ENCODE data around the gene PCF11. TPM values are rescaled to one million over a fixed set of nuclear protein-coding genes. Genes with fewer than 3 reads are reported as not detected.

PCF11 gene
- total and polyA plus RNA-seq, 2 of the 13 experiments (the other 11 are each of a cell fraction or from before 2014, with no cell fraction given) = 40.3 to 47.7 TPM

DNA sequence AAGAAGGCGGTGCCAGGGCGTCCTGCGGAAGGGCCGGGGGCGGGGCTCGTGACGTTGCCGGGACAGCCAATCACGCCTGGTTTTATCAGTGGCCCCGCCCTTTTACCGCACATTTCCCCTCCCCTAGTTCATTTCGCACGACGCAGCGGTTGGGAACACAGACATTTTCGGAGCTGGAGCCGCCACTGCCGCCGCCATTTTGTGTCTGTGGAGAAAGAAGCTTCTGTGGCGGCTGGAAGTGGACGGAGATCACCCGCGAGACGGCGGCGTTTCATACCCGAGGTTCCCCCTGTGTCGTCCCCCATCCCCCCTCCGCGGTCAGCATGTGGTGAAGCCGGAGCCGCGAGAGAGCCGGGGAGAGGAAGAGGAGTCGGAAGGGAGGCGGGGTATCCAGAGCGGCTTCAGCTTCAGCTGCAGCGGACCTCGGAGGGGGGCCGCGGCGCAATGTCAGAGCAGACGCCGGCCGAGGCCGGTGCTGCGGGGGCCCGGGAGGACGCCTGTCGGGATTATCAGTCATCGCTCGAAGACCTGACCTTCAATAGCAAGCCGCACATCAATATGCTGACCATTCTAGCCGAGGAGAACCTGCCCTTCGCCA is at the start of gene PCF11 (continued):
- TF ChIP-seq SMC3 (IDR thresholded peaks at IDR 0.05; ENCODE audit: low read length) (no peak), TBX3 (IDR thresholded peaks at IDR 0.05; ENCODE audit: borderline replicate concordance) (peak; percentile 54; the same call in 1 of the 2 replicates), HOXA3 (CRISPR knock-in tag; IDR thresholded peaks at IDR 0.05) (peak; percentile 87), ZNF180 (CRISPR knock-in tag; IDR thresholded peaks at IDR 0.05; ENCODE audit: borderline replicate concordance, low read depth) (no peak), DR1 (CRISPR knock-in tag; IDR thresholded peaks at IDR 0.05) (peak; percentile 82; the same call in 1 of the 2 replicates), KLF15 (CRISPR knock-in tag; IDR thresholded peaks at IDR 0.05; ENCODE audit: borderline replicate concordance) (peak; percentile 70; the same call in 1 of the 2 replicates), ZKSCAN8 (CRISPR knock-in tag; IDR thresholded peaks at IDR 0.05; ENCODE audit: borderline replicate concordance) (no peak), BRCA1 (CRISPR knock-in tag; IDR thresholded peaks at IDR 0.05) (0 out of 2 replicates have a peak, but pooled peaks have one; percentile 73), DPF2 (CRISPR knock-in tag; IDR thresholded peaks at IDR 0.05; ENCODE audit: borderline replicate concordance, low read depth) (no peak), ZNF292 (CRISPR knock-in tag; IDR thresholded peaks at IDR 0.05; ENCODE audit: borderline replicate concordance, low read depth) (no peak), JUNB (CRISPR knock-in tag; IDR thresholded peaks at IDR 0.05; ENCODE audit: borderline replicate concordance) (no peak), ZNF546 (CRISPR knock-in tag; conservative IDR thresholded peaks at IDR 0.05) (no peak)
- TF ChIP-seq, protein P1, sequence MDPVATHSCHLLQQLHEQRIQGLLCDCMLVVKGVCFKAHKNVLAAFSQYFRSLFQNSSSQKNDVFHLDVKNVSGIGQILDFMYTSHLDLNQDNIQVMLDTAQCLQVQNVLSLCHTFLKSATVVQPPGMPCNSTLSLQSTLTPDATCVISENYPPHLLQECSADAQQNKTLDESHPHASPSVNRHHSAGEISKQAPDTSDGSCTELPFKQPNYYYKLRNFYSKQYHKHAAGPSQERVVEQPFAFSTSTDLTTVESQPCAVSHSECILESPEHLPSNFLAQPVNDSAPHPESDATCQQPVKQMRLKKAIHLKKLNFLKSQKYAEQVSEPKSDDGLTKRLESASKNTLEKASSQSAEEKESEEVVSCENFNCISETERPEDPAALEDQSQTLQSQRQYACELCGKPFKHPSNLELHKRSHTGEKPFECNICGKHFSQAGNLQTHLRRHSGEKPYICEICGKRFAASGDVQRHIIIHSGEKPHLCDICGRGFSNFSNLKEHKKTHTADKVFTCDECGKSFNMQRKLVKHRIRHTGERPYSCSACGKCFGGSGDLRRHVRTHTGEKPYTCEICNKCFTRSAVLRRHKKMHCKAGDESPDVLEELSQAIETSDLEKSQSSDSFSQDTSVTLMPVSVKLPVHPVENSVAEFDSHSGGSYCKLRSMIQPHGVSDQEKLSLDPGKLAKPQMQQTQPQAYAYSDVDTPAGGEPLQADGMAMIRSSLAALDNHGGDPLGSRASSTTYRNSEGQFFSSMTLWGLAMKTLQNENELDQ (CRISPR knock-in tag; IDR thresholded peaks at IDR 0.05; ENCODE audit: borderline replicate concordance) = no peak
- TF ChIP-seq, protein P2, sequence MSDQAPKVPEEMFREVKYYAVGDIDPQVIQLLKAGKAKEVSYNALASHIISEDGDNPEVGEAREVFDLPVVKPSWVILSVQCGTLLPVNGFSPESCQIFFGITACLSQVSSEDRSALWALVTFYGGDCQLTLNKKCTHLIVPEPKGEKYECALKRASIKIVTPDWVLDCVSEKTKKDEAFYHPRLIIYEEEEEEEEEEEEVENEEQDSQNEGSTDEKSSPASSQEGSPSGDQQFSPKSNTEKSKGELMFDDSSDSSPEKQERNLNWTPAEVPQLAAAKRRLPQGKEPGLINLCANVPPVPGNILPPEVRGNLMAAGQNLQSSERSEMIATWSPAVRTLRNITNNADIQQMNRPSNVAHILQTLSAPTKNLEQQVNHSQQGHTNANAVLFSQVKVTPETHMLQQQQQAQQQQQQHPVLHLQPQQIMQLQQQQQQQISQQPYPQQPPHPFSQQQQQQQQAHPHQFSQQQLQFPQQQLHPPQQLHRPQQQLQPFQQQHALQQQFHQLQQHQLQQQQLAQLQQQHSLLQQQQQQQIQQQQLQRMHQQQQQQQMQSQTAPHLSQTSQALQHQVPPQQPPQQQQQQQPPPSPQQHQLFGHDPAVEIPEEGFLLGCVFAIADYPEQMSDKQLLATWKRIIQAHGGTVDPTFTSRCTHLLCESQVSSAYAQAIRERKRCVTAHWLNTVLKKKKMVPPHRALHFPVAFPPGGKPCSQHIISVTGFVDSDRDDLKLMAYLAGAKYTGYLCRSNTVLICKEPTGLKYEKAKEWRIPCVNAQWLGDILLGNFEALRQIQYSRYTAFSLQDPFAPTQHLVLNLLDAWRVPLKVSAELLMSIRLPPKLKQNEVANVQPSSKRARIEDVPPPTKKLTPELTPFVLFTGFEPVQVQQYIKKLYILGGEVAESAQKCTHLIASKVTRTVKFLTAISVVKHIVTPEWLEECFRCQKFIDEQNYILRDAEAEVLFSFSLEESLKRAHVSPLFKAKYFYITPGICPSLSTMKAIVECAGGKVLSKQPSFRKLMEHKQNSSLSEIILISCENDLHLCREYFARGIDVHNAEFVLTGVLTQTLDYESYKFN (CRISPR knock-in tag; conservative IDR thresholded peaks at IDR 0.05) = 0 out of 2 replicates have a peak, but pooled peaks have one; percentile 0
- TF ChIP-seq, protein P3, sequence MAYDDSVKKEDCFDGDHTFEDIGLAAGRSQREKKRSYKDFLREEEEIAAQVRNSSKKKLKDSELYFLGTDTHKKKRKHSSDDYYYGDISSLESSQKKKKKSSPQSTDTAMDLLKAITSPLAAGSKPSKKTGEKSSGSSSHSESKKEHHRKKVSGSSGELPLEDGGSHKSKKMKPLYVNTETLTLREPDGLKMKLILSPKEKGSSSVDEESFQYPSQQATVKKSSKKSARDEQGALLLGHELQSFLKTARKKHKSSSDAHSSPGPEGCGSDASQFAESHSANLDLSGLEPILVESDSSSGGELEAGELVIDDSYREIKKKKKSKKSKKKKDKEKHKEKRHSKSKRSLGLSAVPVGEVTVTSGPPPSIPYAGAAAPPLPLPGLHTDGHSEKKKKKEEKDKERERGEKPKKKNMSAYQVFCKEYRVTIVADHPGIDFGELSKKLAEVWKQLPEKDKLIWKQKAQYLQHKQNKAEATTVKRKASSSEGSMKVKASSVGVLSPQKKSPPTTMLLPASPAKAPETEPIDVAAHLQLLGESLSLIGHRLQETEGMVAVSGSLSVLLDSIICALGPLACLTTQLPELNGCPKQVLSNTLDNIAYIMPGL (CRISPR knock-in tag; IDR thresholded peaks at IDR 0.05; ENCODE audit: borderline replicate concordance in 1 of 2, low read depth in 1 of 2) = peak in 1 of 2 experiments; percentile 48; a peak in 2 of 4 replicates
- TF ChIP-seq, protein P4, sequence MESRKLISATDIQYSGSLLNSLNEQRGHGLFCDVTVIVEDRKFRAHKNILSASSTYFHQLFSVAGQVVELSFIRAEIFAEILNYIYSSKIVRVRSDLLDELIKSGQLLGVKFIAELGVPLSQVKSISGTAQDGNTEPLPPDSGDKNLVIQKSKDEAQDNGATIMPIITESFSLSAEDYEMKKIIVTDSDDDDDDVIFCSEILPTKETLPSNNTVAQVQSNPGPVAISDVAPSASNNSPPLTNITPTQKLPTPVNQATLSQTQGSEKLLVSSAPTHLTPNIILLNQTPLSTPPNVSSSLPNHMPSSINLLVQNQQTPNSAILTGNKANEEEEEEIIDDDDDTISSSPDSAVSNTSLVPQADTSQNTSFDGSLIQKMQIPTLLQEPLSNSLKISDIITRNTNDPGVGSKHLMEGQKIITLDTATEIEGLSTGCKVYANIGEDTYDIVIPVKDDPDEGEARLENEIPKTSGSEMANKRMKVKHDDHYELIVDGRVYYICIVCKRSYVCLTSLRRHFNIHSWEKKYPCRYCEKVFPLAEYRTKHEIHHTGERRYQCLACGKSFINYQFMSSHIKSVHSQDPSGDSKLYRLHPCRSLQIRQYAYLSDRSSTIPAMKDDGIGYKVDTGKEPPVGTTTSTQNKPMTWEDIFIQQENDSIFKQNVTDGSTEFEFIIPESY (CRISPR knock-in tag; IDR thresholded peaks at IDR 0.05) = no peak
